ENCODE data around the gene PMCH. TPM values are rescaled to one million over a fixed set of nuclear protein-coding genes. Genes with fewer than 3 reads are reported as not detected.

The PMCH gene
- total and polyA plus RNA-seq, 10 of the 15 experiments (the other 5 are each of a cell fraction or from before 2014, with no cell fraction given), result 0.35 to 2.1 (median 0.83) TPM; not detected in 4

GRCh38 chr12:102171951-102172350 lies 25.7 kb downstream of the PMCH start:
- H2AFZ ChIP-seq (ENCODE audit: control insufficient read depth, low read depth, low read length), result no peak overlapping the region
- SMC1A ChIA-PET (ENCODE audit: uncharacterized antibody, unreplicated experiment), result interaction anchor here (0.7 to 5.3 kb wide), 9 partner anchors 12 to 640 kb away, joined by 3 to 34 read pairs (median 4); partner anchors contain the start of gene PMCH
- POLR2A ChIA-PET, result no interaction called here
- no peak for ATAC-seq
- RAD21 ChIA-PET (ENCODE audit: unreplicated experiment), result interaction anchor here (1.0 to 4.3 kb wide), 4 partner anchors 310 to 568 kb away, joined by 3 to 42 read pairs (median 6); no protein-coding TSS in a partner anchor
- no peak for FAIRE-seq
- intact Hi-C loops (cut with micrococcal nuclease; ENCODE audit: unreplicated experiment), result loop anchor here (2.0 to 5.0 kb wide), 2 partner anchors 531 to 595 kb away; no protein-coding TSS in a partner anchor
- no peak overlapping the region for H3K4me2 ChIP-seq (ENCODE audit: control insufficient read depth, insufficient read depth)
- no peak for DNase-seq (ENCODE audit: low read depth, low spot score)
- H3K27ac ChIP-seq (ENCODE audit: control insufficient read depth, insufficient read depth), result no peak overlapping the region
- no peaks in the 10 kb centered on the region for H4K20me1 ChIP-seq (ENCODE audit: control insufficient read depth, insufficient read depth)
- no peak overlapping the region for H3K9ac ChIP-seq (ENCODE audit: control insufficient read depth, insufficient read depth, low read length)
- CTCF ChIA-PET, result interaction anchor here (0.6 to 5.7 kb wide), 7 partner anchors 64 to 639 kb away, joined by 3 to 55 read pairs (median 4); no protein-coding TSS in a partner anchor
- H3K9me3 ChIP-seq (replicated peaks; ENCODE audit: control insufficient read depth, insufficient read depth, low read length), result no peaks in the 10 kb centered on the region
- TF ChIP-seq HDAC2 (IDR thresholded peaks at IDR 0.05) (no peak), PML (IDR thresholded peaks at IDR 0.05; ENCODE audit: low read length) (no peak), CTCF (IDR thresholded peaks at IDR 0.05 in 2 of 3, conservative IDR thresholded peaks at IDR 0.05 in 1 of 3; ENCODE audit: control insufficient read depth in 2 of 3, extremely low read depth in 1 of 3, insufficient read depth in 1 of 3, low read depth in 3 of 3, low read length in 3 of 3) (no peak), ASH2L (IDR thresholded peaks at IDR 0.05; ENCODE audit: borderline replicate concordance, low read depth) (no peak), USF1 (IDR thresholded peaks at IDR 0.05; ENCODE audit: borderline replicate concordance, extremely low read length, insufficient read depth, low read depth, low read length) (no peak)
- TF ChIP-seq, protein P1, sequence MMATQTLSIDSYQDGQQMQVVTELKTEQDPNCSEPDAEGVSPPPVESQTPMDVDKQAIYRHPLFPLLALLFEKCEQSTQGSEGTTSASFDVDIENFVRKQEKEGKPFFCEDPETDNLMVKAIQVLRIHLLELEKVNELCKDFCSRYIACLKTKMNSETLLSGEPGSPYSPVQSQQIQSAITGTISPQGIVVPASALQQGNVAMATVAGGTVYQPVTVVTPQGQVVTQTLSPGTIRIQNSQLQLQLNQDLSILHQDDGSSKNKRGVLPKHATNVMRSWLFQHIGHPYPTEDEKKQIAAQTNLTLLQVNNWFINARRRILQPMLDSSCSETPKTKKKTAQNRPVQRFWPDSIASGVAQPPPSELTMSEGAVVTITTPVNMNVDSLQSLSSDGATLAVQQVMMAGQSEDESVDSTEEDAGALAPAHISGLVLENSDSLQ (IDR thresholded peaks at IDR 0.05), result no peak
- H3K79me2 ChIP-seq (ENCODE audit: control insufficient read depth, insufficient read depth, low read length), result no peaks in the 10 kb centered on the region
- BruUV-seq (replicated peaks), result no TSS peak
- peaks cover 0 to 3% of the 10 kb centered on the region in 2 experiments; a peak in 1 of 4 replicates for H3K36me3 ChIP-seq (ENCODE audit: control insufficient read depth in 2 of 2, insufficient read depth in 2 of 2, low read length in 1 of 2)
- peaks cover 5% of the 10 kb centered on the region for H3K4me1 ChIP-seq (ENCODE audit: control insufficient read depth, insufficient read depth, low read length)
- in situ Hi-C loops (cut with MboI), result no loop called here
- no peak overlapping the region for H3K4me3 ChIP-seq
- no peaks in the 10 kb centered on the region for H3K27me3 ChIP-seq (replicated peaks in 1 of 2; ENCODE audit: control insufficient read depth in 2 of 2, insufficient read depth in 2 of 2, low read length in 1 of 2)
